Right atrium auricular region (tissue), 2 donors: ENCODE results near the gene PABPC1L. TPM values are rescaled to one million over a fixed set of nuclear protein-coding genes. Genes with fewer than 3 reads are reported as not detected.

ENCODE experiments used
- DNase-seq: peaks from one replicate; pipeline ENCODE4 v3.0.0-alpha.2; 2019; ENCODE audit warnings: low spot score
- H3K27ac ChIP-seq, 2 donors: fragments of 200-600 bp; sonication (generic); 1 replicate in 1 of 2; 2 replicates in 1 of 2; pipeline ENCODE4 v1.5.1; 2016 to 2019
- H3K27me3 ChIP-seq, 2 donors: fragments of 200-600 bp; sonication (generic); one replicate each; pipeline versions ENCODE4 v1.5.1 to v1.6.0; 2017 to 2019
- H3K36me3 ChIP-seq: fragments of 200-600 bp; sonication (generic); one replicate; pipeline ENCODE4 v1.5.1; 2016
- H3K4me1 ChIP-seq, 2 donors: fragments of 200-600 bp; sonication (generic); one replicate each; pipeline versions ENCODE4 v1.5.1 to v1.6.0; 2017 to 2019
- H3K4me3 ChIP-seq, 2 donors: fragments of 200-600 bp; sonication (generic); 1 replicate in 1 of 2; 2 replicates in 1 of 2; pipeline ENCODE4 v1.5.1; 2017 to 2019; ENCODE audit warnings: mild to moderate bottlenecking in 1 of 2, moderate library complexity in 1 of 2
- H3K9me3 ChIP-seq, 2 donors: fragments of 200-600 bp; sonication (generic); one replicate each; pipeline ENCODE4 v1.5.1; 2019
- total RNA-seq, 2 donors: library from RNA; depleted of rRNA; stranded (reverse); fragments of >200 nt; gene quantifications; one replicate each; pipeline ENCODE4 v1.1.0, GENCODE V29; 2016
- TF ChIP-seq, protein P1 (sequence below), 2 donors: fragments of 200-600 bp; sonication (generic); IDR thresholded peaks; one replicate each; pipeline ENCODE4 v1.5.1; 2019; ENCODE audit warnings: antibody characterized with exemption in 2 of 2

PABPC1L gene
- total RNA-seq, 2 donors from 2014 or later, result 1.5 to 2.3 TPM

GRCh38 chr20:44956410-44956809, 46.5 kb downstream of the PABPC1L start:
- H3K36me3 ChIP-seq, result peaks cover 39% of the 10 kb centered on the region

DNA sequence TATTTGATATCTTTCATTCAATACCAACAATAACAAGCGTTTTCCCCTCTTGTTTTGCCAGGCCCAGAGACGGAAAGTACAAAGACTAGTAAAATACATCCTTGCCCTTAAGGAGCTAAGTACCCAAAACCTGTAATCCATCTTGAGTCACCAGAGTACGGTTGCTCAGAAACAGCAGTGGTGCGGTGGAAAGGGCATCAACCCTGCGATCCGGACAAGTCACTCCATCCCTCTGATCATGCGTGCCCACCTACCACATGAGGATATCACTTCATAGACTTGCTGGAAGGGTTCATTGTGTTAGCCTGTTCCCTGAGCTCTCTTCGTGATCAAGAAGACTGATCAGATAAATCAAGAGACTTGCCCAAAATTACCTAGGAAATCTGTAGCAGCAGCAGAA, 48.4 kb downstream of the PABPC1L start:
- TF ChIP-seq, protein P1, sequence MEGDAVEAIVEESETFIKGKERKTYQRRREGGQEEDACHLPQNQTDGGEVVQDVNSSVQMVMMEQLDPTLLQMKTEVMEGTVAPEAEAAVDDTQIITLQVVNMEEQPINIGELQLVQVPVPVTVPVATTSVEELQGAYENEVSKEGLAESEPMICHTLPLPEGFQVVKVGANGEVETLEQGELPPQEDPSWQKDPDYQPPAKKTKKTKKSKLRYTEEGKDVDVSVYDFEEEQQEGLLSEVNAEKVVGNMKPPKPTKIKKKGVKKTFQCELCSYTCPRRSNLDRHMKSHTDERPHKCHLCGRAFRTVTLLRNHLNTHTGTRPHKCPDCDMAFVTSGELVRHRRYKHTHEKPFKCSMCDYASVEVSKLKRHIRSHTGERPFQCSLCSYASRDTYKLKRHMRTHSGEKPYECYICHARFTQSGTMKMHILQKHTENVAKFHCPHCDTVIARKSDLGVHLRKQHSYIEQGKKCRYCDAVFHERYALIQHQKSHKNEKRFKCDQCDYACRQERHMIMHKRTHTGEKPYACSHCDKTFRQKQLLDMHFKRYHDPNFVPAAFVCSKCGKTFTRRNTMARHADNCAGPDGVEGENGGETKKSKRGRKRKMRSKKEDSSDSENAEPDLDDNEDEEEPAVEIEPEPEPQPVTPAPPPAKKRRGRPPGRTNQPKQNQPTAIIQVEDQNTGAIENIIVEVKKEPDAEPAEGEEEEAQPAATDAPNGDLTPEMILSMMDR (IDR thresholded peaks at IDR 0.05), result no peak
- no peaks in the 10 kb centered on the region for H3K9me3 ChIP-seq
- no peak for DNase-seq
- no peaks in the 10 kb centered on the region for H3K27me3 ChIP-seq
- H3K4me1 ChIP-seq, result peaks cover 0 to 20% of the 10 kb centered on the region in 2 donors
- no peak overlapping the region for H3K27ac ChIP-seq
- peaks cover 29% of the 10 kb centered on the region for H3K36me3 ChIP-seq
- no peak overlapping the region for H3K4me3 ChIP-seq

More at GRCh38 chr20:44956410-44956809, 46.5 kb downstream of the PABPC1L start:
- no peak overlapping the region for H3K4me3 ChIP-seq
- DNase-seq, result no peak
- no peaks in the 10 kb centered on the region for H3K9me3 ChIP-seq
- no peak overlapping the region for H3K27ac ChIP-seq
- TF ChIP-seq, protein P1 (IDR thresholded peaks at IDR 0.05), result no peak
- no peaks in the 10 kb centered on the region for H3K27me3 ChIP-seq
- peaks cover 0 to 20% of the 10 kb centered on the region in 2 donors for H3K4me1 ChIP-seq

DNA sequence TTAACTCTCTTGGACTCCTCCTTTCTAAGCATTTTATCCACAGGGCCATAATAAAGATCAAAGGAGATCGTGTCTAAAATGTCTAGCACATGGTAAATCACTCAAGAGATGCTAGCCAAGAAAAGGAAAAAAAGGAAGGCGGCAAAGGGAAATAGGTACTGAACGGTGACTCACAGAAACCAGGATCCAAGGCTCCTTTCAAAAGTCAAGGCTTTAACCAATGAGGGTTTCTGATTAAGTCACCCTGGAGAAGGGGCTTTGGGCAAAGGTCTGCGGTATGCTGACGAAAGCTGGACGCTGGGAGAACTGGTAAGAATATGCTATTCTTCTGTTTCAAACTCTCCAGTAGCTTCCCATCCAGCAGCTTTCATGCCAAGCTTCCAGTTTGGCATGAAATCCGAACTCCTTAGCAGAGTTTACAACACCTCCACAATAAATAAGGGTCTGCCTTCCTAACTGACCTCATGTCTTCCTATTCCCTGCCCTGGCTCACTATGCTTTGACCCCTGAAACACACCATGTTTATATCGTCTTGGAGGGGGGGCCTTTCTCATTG, 49.3 kb downstream of the PABPC1L start:
- peak overlapping the region; percentile 77 to 88 for H3K4me3 ChIP-seq
- peaks cover 0 to 20% of the 10 kb centered on the region in 2 donors for H3K4me1 ChIP-seq
- H3K27ac ChIP-seq, result peak overlapping the region in 1 of 2 donors; percentile 80
- H3K27me3 ChIP-seq, result no peaks in the 10 kb centered on the region
- peaks cover 20% of the 10 kb centered on the region for H3K36me3 ChIP-seq
- DNase-seq, result no peak
- H3K9me3 ChIP-seq, result no peaks in the 10 kb centered on the region
- TF ChIP-seq, protein P1 (IDR thresholded peaks at IDR 0.05), result no peak

DNA sequence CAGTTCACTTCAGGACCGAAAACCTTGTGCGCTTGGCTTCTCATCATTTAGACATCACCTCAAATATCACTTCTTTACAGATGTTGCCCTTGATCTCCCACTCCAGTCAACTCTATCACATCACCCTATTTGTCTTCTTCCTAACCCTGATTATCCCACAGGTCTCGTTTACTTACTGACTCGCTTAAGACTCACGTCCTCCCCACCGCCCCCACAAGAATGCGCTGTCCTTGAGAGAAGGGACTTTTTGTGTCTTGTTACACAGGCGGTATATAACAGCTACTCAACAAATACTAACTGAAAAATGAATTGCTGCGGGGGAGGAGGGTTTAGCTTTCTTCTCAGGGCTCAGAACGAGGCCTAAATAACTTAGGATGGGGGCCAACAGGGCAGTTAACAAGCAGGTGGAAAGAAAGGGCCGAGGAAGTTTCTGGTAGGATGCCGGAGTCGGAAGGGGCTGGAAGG, 49.8 kb downstream of the PABPC1L start:
- TF ChIP-seq, protein P1 (IDR thresholded peaks at IDR 0.05), result no peak
- Histone ChIP-seq H3K36me3 (peaks cover 15% of the 10 kb centered on the region), H3K27me3 (no peaks in the 10 kb centered on the region), H3K4me3 (peak overlapping the region; percentile 77 to 88), H3K4me1 (peaks cover 0 to 20% of the 10 kb centered on the region in 2 donors), H3K27ac (peak overlapping the region; percentile 77 to 80), H3K9me3 (no peaks in the 10 kb centered on the region)
- no peak for DNase-seq

DNA sequence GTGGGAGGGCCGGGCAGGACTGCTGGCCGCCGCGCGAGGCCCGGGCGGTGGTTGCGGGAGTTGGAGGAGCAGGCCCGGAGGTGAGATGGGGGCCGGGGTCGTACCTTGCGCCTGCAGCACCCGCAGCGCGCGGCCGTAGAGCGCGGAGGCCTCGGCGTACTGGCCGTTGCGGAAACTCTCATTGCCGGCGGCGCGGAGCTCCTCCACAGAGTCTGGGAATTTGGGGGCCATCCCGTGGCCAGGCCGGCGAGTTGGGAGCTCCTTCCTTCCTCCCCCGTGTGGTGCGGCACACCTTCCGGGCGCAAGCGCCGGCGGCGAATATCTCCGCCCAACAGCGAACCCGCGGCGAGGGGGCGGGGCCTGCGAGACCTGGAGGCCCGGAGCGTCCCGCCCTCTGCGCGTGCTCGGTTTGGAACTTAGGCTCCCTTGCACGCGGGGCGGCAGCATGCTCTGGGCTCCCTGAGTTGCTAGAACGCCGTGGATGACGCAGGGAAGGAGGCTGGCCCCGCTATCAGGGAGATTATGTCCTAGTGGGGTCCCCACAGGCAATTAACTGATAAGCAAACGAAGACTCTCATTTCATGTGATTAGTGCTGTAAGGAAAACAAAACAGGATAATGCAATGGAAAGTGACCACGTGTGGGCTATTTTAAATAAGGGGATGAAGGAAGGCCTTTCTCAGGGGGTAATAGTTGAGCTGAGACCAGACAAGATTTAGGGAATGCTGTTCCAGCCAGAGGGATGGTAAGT, 50.4 kb downstream of the PABPC1L start, which contains the start of gene TOMM34:
TOMM34 (minus strand) TSS at position 295 of the 750 bp plus-strand sequence; CDS start at position 231, 64 bp downstream.
- Histone ChIP-seq H3K27ac (peak within 1 kb of the TSS; percentile 77 to 80), H3K36me3 (peaks cover 9% of the 10 kb centered on the region), H3K27me3 (no peaks in the 10 kb centered on the region), H3K4me3 (peak within 1 kb of the TSS; percentile 77 to 88), H3K4me1 (peaks cover 0 to 20% of the 10 kb centered on the region in 2 donors), H3K9me3 (no peaks in the 10 kb centered on the region)
- peak; percentile 94 for DNase-seq
- TF ChIP-seq, protein P1 (IDR thresholded peaks at IDR 0.05), result peak in 1 of 2 donors; percentile 13
